GM12875 (cell line): ENCODE measurements around the gene IFNA6.
A peak's percentile ranks its signal among the peaks of the same experiment; 100 is the strongest.

Source experiments
- H3K4me3 ChIP-seq: one replicate; pipeline ENCODE4 v1.5.1; 2011; ENCODE audit warnings: low read depth, low read length, control low read depth
- TF ChIP-seq, protein P1 (sequence below): IDR thresholded peaks from 2 replicates; pipeline ENCODE4 v1.5.1; 2011; ENCODE audit warnings: low read depth, mild to moderate bottlenecking, control low read depth, inconsistent platforms, low read length, moderate library complexity, borderline replicate concordance; ENCODE audit not compliant: insufficient read depth

Gene IFNA6

DNA sequence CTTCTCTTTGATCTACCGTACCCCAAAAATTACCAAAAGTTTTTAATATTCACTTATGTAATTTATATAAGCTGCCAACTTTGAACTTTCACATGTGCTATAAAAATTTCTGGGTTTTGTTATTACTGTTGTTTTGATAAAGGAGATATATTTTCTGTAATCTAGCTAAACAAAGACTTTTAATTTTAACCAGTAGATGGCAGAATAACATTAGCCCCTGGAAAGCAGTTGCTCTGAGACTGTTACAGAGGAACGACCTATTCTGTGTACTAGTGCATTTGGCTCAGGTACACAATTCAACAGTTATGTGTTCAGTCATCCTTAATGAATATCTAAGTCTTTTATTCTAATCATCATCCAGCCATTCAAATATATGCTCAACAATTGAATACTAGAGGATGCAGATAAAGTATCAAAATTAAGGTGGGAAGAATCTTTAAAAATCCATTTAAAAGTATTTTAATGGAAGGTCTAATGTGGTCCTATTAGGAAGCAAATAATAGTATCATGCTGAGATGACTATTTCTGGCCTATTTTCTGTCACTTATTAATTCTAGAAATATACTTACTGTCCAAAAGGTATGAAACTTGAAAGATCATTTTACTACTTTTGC lies 24.1 kb downstream of the IFNA6 start:
- H3K4me3 ChIP-seq = no peak overlapping the region
- TF ChIP-seq, protein P1, sequence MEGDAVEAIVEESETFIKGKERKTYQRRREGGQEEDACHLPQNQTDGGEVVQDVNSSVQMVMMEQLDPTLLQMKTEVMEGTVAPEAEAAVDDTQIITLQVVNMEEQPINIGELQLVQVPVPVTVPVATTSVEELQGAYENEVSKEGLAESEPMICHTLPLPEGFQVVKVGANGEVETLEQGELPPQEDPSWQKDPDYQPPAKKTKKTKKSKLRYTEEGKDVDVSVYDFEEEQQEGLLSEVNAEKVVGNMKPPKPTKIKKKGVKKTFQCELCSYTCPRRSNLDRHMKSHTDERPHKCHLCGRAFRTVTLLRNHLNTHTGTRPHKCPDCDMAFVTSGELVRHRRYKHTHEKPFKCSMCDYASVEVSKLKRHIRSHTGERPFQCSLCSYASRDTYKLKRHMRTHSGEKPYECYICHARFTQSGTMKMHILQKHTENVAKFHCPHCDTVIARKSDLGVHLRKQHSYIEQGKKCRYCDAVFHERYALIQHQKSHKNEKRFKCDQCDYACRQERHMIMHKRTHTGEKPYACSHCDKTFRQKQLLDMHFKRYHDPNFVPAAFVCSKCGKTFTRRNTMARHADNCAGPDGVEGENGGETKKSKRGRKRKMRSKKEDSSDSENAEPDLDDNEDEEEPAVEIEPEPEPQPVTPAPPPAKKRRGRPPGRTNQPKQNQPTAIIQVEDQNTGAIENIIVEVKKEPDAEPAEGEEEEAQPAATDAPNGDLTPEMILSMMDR = peak; percentile 37; the same call in 1 of the 2 replicates

GRCh38 chr9:21324047-21324446 lies 26.6 kb downstream of the IFNA6 start:
- H3K4me3 ChIP-seq = no peak overlapping the region
- TF ChIP-seq, protein P1 = no peak

GRCh38 chr9:21322911-21323461 lies 27.7 kb downstream of the IFNA6 start:
- TF ChIP-seq, protein P1 = no peak
- H3K4me3 ChIP-seq = no peak overlapping the region

DNA sequence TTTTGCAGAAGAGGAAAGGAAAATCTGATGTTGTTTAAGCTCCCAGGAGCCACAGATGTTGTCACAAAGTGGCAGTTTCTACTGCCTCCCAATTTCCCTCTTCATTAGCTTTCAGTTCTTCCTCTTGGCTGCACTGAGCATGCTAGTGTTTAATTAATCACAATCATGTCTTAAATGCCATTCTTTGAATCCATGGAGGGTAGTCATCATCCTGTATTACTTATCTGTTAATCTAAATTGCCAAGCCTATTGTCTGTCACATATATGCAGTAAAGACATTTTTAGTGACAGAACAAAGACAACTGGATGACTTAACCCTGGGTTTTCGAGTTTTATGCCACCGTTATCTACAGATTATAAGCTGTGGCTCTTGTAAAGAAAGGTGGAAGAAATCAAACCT lies 30.2 kb downstream of the IFNA6 start:
- TF ChIP-seq, protein P1 = no peak
- no peak overlapping the region for H3K4me3 ChIP-seq

GRCh38 chr9:21317956-21318923 lies 32.4 kb downstream of the IFNA6 start:
- TF ChIP-seq, protein P1 = peak; percentile 53; the same call in 1 of the 2 replicates
- no peak overlapping the region for H3K4me3 ChIP-seq

- TF ChIP-seq, protein P1 = no peak
- H3K4me3 ChIP-seq = no peak overlapping the region
These were observed 33.8 kb downstream of the IFNA6 start for GRCh38 chr9:21316860-21317259.
